Heart right ventricle (tissue), 16 donors: ENCODE results near the gene KRTAP5-4. TPM values are rescaled to one million over a fixed set of nuclear protein-coding genes. Genes with fewer than 3 reads are reported as not detected.
"Not testable (repeated sequence)": the region's sequence is repeated elsewhere in the genome, so short reads cannot be mapped to it uniquely, and the experiment has no call there.

ENCODE experiments used
- ATAC-seq, 8 donors: fragments of 200-7000 bp; cut with Tn5 transposase; one replicate each; pipeline ENCODE4 v1.9.1; 2020; ENCODE audit warnings: mild to moderate bottlenecking in 8 of 8, moderate library complexity in 8 of 8, moderate number of reproducible peaks in 1 of 8
- DNase-seq, 2 donors: peaks; one replicate each; pipeline ENCODE4 v3.0.0-alpha.2; 2020
- H3K27ac ChIP-seq, 10 donors: fragments of 200-600 bp; sonication (generic) in 2 of 10; one replicate each; pipeline versions ENCODE4 v1.5.0 to v1.8.0; 2020 to 2022; ENCODE audit warnings: mild to moderate bottlenecking in 3 of 10
- H3K27me3 ChIP-seq, 7 donors: fragments of 200-600 bp; one replicate each; pipeline ENCODE4 v1.8.0; 2021 to 2022; ENCODE audit warnings: mild to moderate bottlenecking in 2 of 7
- H3K36me3 ChIP-seq, 9 donors: fragments of 200-600 bp; sonication (generic) in 1 of 9; one replicate each; pipeline versions ENCODE4 v1.5.0 to v1.8.0; 2020 to 2022; ENCODE audit warnings: mild to moderate bottlenecking in 2 of 9
- H3K4me1 ChIP-seq, 9 donors: fragments of 200-600 bp; sonication (generic) in 1 of 9; one replicate each; pipeline versions ENCODE4 v1.5.0 to v1.8.0; 2020 to 2022; ENCODE audit warnings: mild to moderate bottlenecking in 4 of 9
- H3K4me3 ChIP-seq, 10 donors: fragments of 200-600 bp; sonication (generic) in 2 of 10; one replicate each; pipeline versions ENCODE4 v1.5.0 to v1.8.0; 2020 to 2022; ENCODE audit warnings: mild to moderate bottlenecking in 7 of 10, moderate library complexity in 2 of 10
- H3K9me3 ChIP-seq, 11 donors: fragments of 200-600 bp in 10 of 11; sonication (generic) in 2 of 11; one replicate each; pipeline versions ENCODE4 v1.5.0 to v1.8.0; 2013 to 2022; ENCODE audit warnings: mild to moderate bottlenecking in 2 of 11, control low read depth in 1 of 11, moderate library complexity in 1 of 11
- CTCF ChIP-seq, 9 donors: fragments of 200-600 bp; sonication (generic) in 2 of 9; IDR thresholded peaks; one replicate each; pipeline versions ENCODE4 v1.5.0 to v1.8.0; 2021 to 2022; ENCODE audit warnings: antibody characterized with exemption in 9 of 9, mild to moderate bottlenecking in 5 of 9, moderate library complexity in 1 of 9
- WGBS, 2 donors: extraction: QIAGEN DNeasy Blood & Tissue Kit; methylation state at CpG; one replicate each; pipeline ENCODE4 v1.1.7; 2013; ENCODE audit warnings: inconsistent platforms in 1 of 2; 5-methylcytosine and 5-hydroxymethylcytosine counted together
- intact Hi-C, 10 donors: fragments of 100-400 bp; cut with DNase I; formaldehyde crosslinking; loops; one replicate each; pipeline versions ENCODE4 v1.11.1 to v1.14.2; 2022
- polyA plus RNA-seq, 2 donors: library from polyadenylated mRNA; stranded (reverse); fragments of 200-250 nt; gene quantifications; one replicate each; pipeline ENCODE4 v1.2.3, GENCODE V29; 2013
- total RNA-seq, 10 donors: library from RNA; stranded (reverse); fragmentation: NEBNext Ultra II Directional in 3 of 10; extraction: Animal tissue kit (Norgen Biotek cat#: 25700) in 3 of 10; gene quantifications; one replicate each; pipeline versions ENCODE4 v1.2.1 to v1.2.4, GENCODE V29; 2021 to 2023
- donor health status: Arrhythmogenic right ventricular cardiomyopathy.
- donor health status: ischemic (EF 13 %, LVEDD 7.1; RV severe dilation, severe dysfunction).
- donor health status: healthy with polysubstance abuse.
- donor health status: DM: no; HTN: yes; CAD: no.
- donor health status: DM: no; HTN: no; CAD: no.
- donor health status: ischemic (EF 25% LVEDD 6.9; RV normal size, moderate dysfunction).
- donor health status: ischemic (EF 25% LVEDD 5.7; RV mildly dilated, moderate dysfunction).
- donor health status: healthy.
- donor health status: DM: yes; HTN: yes; CAD: no.
- donor health status: Ischemic cardiomyopathy.
- donor health status: ischemic (EF 35%, LVEDD 5.7; RV mildly dilated, moderate dysfunction).
- donor health status: nonischemic (EF 11% LVEDD 7.7; RV severe dilation, severe dysfunction).
- donor health status: DM: yes; HTN: yes; CAD: no.
- donor health status: PGD.
- donor health status: ischemic (EF 29% LVEDD 5.4; RV normal size, mild dysfunction).
- donor health status: nonischemic (EF 23%, LVEDD 6.1; RV moderate dilation, normal function).

The KRTAP5-4 gene
- total and polyA plus RNA-seq, 12 donors: not detected

- H3K27me3 ChIP-seq: peaks cover 0 to 54% (median 10%) of the 10 kb centered on the region in 7 donors
- no peak overlapping the region for H3K27ac ChIP-seq
- H3K4me3 ChIP-seq: no peak overlapping the region
- no peaks in the 10 kb centered on the region for H3K9me3 ChIP-seq
- DNase-seq (no peak), ATAC-seq (peak in 2 of 8 donors; percentile 10 to 40)
- peaks cover 0 to 12% (median 6%) of the 10 kb centered on the region in 9 donors for H3K4me1 ChIP-seq
- no peak for TF ChIP-seq CTCF (IDR thresholded peaks at IDR 0.05)
- H3K36me3 ChIP-seq: no peaks in the 10 kb centered on the region
- intact Hi-C loops: no loop called here
- WGBS, 2 donors: 91 to 94% methylated on average over 11 of the region's 11 CpGs
Measured at GRCh38 chr11:1604181-1604580, 17.8 kb downstream of the KRTAP5-4 start.

GRCh38 chr11:1603629-1604028, 18.3 kb downstream of the KRTAP5-4 start:
- intact Hi-C loops: no loop called here
- WGBS, 2 donors: 69 to 92% methylated on average over 1 of the region's 1 CpG
- DNase-seq (no peak), ATAC-seq (no peak)
- no peak for TF ChIP-seq CTCF (IDR thresholded peaks at IDR 0.05)
- H3K36me3 ChIP-seq: no peaks in the 10 kb centered on the region
- H3K4me1 ChIP-seq: peaks cover 0 to 6% (median 4%) of the 10 kb centered on the region in 9 donors
- no peaks in the 10 kb centered on the region for H3K9me3 ChIP-seq
- peaks cover 0 to 49% (median 10%) of the 10 kb centered on the region in 7 donors for H3K27me3 ChIP-seq
- no peak overlapping the region for H3K27ac ChIP-seq
- no peak overlapping the region for H3K4me3 ChIP-seq

- WGBS, 2 donors: 68 to 71% methylated on average over 3 of the region's 3 CpGs
Measured at GRCh38 chr11:1601663-1602062, 20.3 kb downstream of the KRTAP5-4 start.

GRCh38 chr11:1600626-1601025, 21.3 kb downstream of the KRTAP5-4 start:
- Histone ChIP-seq H3K27me3 (peaks cover 0 to 35% (median 11%) of the 10 kb centered on the region in 7 donors), H3K4me3 (no peak overlapping the region), H3K9me3 (no peaks in the 10 kb centered on the region), H3K36me3 (no peaks in the 10 kb centered on the region), H3K4me1 (peaks cover 0 to 13% (median 0%) of the 10 kb centered on the region in 9 donors), H3K27ac (no peak overlapping the region)
- intact Hi-C loops: no loop called here
- ATAC-seq: no peak
- no peak for DNase-seq
- no peak for TF ChIP-seq CTCF (IDR thresholded peaks at IDR 0.05)
- WGBS, 2 donors: 71 to 80% methylated on average over 5 of the region's 5 CpGs

More at GRCh38 chr11:1601663-1602062, 20.3 kb downstream of the KRTAP5-4 start:
- DNase-seq, intact Hi-C loops, ATAC-seq, H3K9me3 ChIP-seq, H3K4me3 ChIP-seq, H3K36me3 ChIP-seq, H3K4me1 ChIP-seq, H3K27ac ChIP-seq: not testable (repeated sequence)
- H3K27me3 ChIP-seq: peaks cover 0 to 44% (median 10%) of the 10 kb centered on the region in 7 donors

- no peak for ATAC-seq
- H3K27ac ChIP-seq: no peak overlapping the region
- no peaks in the 10 kb centered on the region for H3K9me3 ChIP-seq
- H3K36me3 ChIP-seq: no peaks in the 10 kb centered on the region
- no peak for DNase-seq
- intact Hi-C loops: no loop called here
- TF ChIP-seq CTCF (IDR thresholded peaks at IDR 0.05): no peak
- H3K4me3 ChIP-seq: no peak overlapping the region
- peaks cover 0 to 22% (median 3%) of the 10 kb centered on the region in 7 donors for H3K27me3 ChIP-seq
- H3K4me1 ChIP-seq: peaks cover 0 to 18% (median 0%) of the 10 kb centered on the region in 9 donors
- whole genome bisulfite sequencing, 2 donors: 60 to 65% methylated on average over 6 of the region's 6 CpGs
Measured at GRCh38 chr11:1598816-1599215, 23.1 kb downstream of the KRTAP5-4 start.

GRCh38 chr11:1598406-1598805, 23.5 kb downstream of the KRTAP5-4 start:
- ATAC-seq, H3K27ac ChIP-seq, H3K9me3 ChIP-seq, intact Hi-C loops, DNase-seq, H3K4me3 ChIP-seq, H3K36me3 ChIP-seq: not testable (repeated sequence)
- 82 to 87% methylated on average over 3 of the region's 3 CpGs for WGBS, 2 donors
- H3K27me3 ChIP-seq: peaks cover 0 to 20% (median 3%) of the 10 kb centered on the region in 7 donors
- H3K4me1 ChIP-seq: peaks cover 0 to 18% (median 0%) of the 10 kb centered on the region in 9 donors
